Activated naive CD4-positive, alpha-beta T cell treated with anti-CD3 and anti-CD28 coated beads for 36 hours (primary cell): ENCODE results near the gene TRIM43. TPM values are rescaled to one million over a fixed set of nuclear protein-coding genes. Genes with fewer than 3 reads are reported as not detected.
"Not testable (repeated sequence)": the region's sequence is repeated elsewhere in the genome, so short reads cannot be mapped to it uniquely, and the experiment has no call there.

Source experiments
- CTCF ChIA-PET: fragments of 350-600 bp; sonication (Branson Sonifier 250); formaldehyde crosslinking; loops from one replicate; lab custom pipeline; 2021; ENCODE audit warnings: antibody characterized with exemption; lab: Charles Lee
- DNase-seq: peaks from one replicate; pipeline ENCODE4 v3.0.0-alpha.2; 2020
- H3K27ac Mint-ChIP-seq: one replicate; pipeline ENCODE4 v1.8.0; 2021; ENCODE audit warnings: mild to moderate bottlenecking, mixed read lengths
- H3K27me3 Mint-ChIP-seq: one replicate; pipeline ENCODE4 v1.8.0; 2021; ENCODE audit warnings: low read depth, mixed read lengths
- H3K36me3 Mint-ChIP-seq: one replicate; pipeline ENCODE4 v1.8.0; 2021; ENCODE audit warnings: low read depth, mixed read lengths
- H3K4me1 Mint-ChIP-seq: one replicate; pipeline ENCODE4 v1.8.0; 2021; ENCODE audit warnings: low read depth, mixed read lengths
- H3K4me3 Mint-ChIP-seq: one replicate; pipeline ENCODE4 v1.8.0; 2021; ENCODE audit warnings: mild to moderate bottlenecking, moderate library complexity, mixed read lengths
- H3K9me3 Mint-ChIP-seq: one replicate; pipeline ENCODE4 v1.8.0; 2021; ENCODE audit warnings: mixed read lengths
- intact Hi-C: fragments of 100-400 bp; cut with micrococcal nuclease; formaldehyde crosslinking; loops from one replicate; pipeline ENCODE4 v1.15.1; 2023
- total RNA-seq, 2 experiments: library from RNA; stranded (reverse); gene quantifications; one replicate each; pipeline ENCODE4 v1.2.3, GENCODE V29; 2021

TRIM43 gene
- total RNA-seq, 2 experiments from 2014 or later, result not detected

GRCh38 chr2:95645312-95645711 is 53.5 kb downstream of the TRIM43 start:
- DNase-seq, H3K36me3 Mint-ChIP-seq, H3K4me3 Mint-ChIP-seq, H3K9me3 Mint-ChIP-seq, H3K4me1 Mint-ChIP-seq, intact Hi-C loops, H3K27me3 Mint-ChIP-seq, CTCF ChIA-PET, H3K27ac Mint-ChIP-seq: not testable (repeated sequence)

- H3K4me3 Mint-ChIP-seq, DNase-seq, H3K4me1 Mint-ChIP-seq, H3K9me3 Mint-ChIP-seq, H3K27me3 Mint-ChIP-seq, intact Hi-C loops, H3K27ac Mint-ChIP-seq, H3K36me3 Mint-ChIP-seq, CTCF ChIA-PET: not testable (repeated sequence)
Measured at GRCh38 chr2:95646274-95646994, 54.6 kb downstream of the TRIM43 start.

- DNase-seq, H3K27me3 Mint-ChIP-seq, CTCF ChIA-PET, H3K27ac Mint-ChIP-seq, H3K4me1 Mint-ChIP-seq, H3K9me3 Mint-ChIP-seq, intact Hi-C loops, H3K4me3 Mint-ChIP-seq, H3K36me3 Mint-ChIP-seq: not testable (repeated sequence)
Measured at GRCh38 chr2:95648894-95649544, 57.2 kb downstream of the TRIM43 start.

Other genes starting within 250 kb of the TRIM43 start
- 10 to 100 TPM; 49.3 to 50.7 TPM for gene FAHD2A, start 189.3 kb upstream of the TRIM43 start, total RNA-seq
- not detected for gene TRIM43B, start 107.2 kb upstream of the TRIM43 start, total RNA-seq